HUES6 (cell line): Measurements from ENCODE around the gene RAB3C.

Experiments used
- H3K27ac ChIP-seq: 2 replicates; pipeline ENCODE4 v1.7.0; 2013; ENCODE audit warnings: low read depth, mild to moderate bottlenecking, low read length, inconsistent platforms
- H3K27me3 ChIP-seq: 2 replicates; pipeline ENCODE4 v1.6.1; 2013; ENCODE audit warnings: low read length; ENCODE audit not compliant: control insufficient read depth, insufficient read depth
- H3K36me3 ChIP-seq: 2 replicates; pipeline ENCODE4 v1.6.1; 2013; ENCODE audit warnings: low read length; ENCODE audit not compliant: control insufficient read depth, insufficient read depth
- H3K4me1 ChIP-seq: 2 replicates; pipeline ENCODE4 v1.6.1; 2013; ENCODE audit warnings: low read length; ENCODE audit not compliant: control insufficient read depth, insufficient read depth
- H3K4me3 ChIP-seq: 2 replicates; pipeline ENCODE4 v1.5.1; 2013; ENCODE audit warnings: low read depth, low read length
- H3K9ac ChIP-seq: one replicate; pipeline ENCODE4 v1.6.1; 2013; ENCODE audit warnings: mild to moderate bottlenecking, low read length
- H3K9me3 ChIP-seq: 2 replicates; pipeline ENCODE4 v1.6.1; 2013; ENCODE audit warnings: low read depth, low read length; ENCODE audit not compliant: control insufficient read depth, insufficient read depth

The RAB3C gene

DNA sequence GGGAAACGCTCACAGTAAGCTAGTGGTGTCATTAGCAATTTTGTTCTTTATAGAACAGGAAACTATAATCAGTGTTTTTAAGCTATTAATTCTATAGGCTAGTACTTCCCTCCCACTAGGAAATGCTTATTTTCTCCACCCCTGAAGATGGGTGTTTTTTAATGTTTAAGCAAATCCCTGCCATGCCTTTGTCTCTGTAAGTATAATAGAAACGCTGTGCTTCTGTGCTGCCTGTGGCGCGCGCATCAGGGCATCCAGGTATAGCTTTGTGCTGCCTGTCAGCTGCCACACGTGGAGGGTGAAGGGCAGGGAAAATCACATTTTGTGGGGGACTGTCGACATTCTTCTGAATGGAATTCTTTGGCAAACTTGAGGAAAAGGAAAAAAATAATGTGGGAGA, 217.5 kb downstream of the RAB3C start:
- H3K36me3 ChIP-seq: no peaks in the 10 kb centered on the region

DNA sequence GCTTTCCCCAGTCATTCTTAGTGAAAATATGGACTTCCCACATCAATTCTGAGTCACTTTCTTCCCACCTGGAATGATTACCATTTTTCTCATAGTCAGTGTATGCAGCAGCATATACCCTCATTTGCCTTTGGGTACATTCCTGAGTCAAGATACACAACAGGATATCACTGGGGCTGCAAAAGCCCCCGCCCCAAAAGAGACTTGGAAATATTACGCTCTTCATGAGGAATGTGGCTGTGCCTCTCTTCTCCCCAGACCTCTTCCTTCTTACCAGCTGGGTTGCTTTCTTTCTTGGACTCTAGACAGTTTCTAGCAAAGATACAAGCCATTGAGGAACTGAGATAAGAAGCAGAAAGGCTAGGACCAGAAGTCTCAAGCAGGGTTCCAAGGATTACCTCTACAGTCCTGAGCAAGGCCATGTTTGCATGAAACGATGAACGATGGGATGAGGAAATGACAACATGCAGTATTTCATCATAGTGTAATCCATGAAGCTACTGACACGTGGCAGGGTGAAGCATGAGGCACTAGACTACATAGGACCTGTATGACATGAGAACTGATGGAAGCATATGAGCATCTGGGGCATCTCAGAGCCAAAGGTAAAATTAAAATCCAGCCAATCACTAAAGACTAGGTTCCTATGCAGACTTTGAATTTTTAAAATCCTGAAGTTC, 218.1 kb downstream of the RAB3C start:
- Histone ChIP-seq H3K36me3 (no peaks in the 10 kb centered on the region), H3K9me3 (no peaks in the 10 kb centered on the region), H3K9ac (no peak overlapping the region), H3K27me3 (no peaks in the 10 kb centered on the region), H3K4me3 (no peak overlapping the region), H3K27ac (no peak overlapping the region), H3K4me1 (no peaks in the 10 kb centered on the region)

More for the DNA sequence above, 217.5 kb downstream of the RAB3C start:
- no peaks in the 10 kb centered on the region for H3K9me3 ChIP-seq
- no peaks in the 10 kb centered on the region for H3K4me1 ChIP-seq
- no peak overlapping the region for H3K4me3 ChIP-seq
- H3K9ac ChIP-seq: no peak overlapping the region
- H3K27ac ChIP-seq: no peak overlapping the region
- no peaks in the 10 kb centered on the region for H3K27me3 ChIP-seq

DNA sequence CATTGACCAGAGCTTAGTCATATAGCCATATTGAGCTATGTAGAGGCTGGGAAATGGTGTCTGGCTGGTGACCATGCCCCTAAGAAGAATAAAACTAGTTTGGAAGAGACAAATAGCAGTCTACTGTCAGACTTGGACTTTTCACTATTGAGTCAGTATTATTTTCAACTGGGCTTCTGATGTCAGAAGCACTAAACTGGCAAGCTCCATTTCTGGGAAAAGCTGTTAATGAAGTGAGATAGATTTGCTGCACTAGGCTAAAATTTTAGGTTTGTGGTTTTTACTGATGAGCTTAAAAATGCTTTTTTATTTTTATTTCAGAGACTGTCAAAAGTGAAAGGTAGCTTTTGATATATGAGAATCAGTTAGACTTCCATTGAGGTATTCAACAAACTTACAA, 220.2 kb downstream of the RAB3C start:
- Histone ChIP-seq H3K27ac (no peak overlapping the region), H3K9ac (no peak overlapping the region), H3K4me3 (no peak overlapping the region), H3K4me1 (no peaks in the 10 kb centered on the region), H3K36me3 (no peaks in the 10 kb centered on the region), H3K9me3 (no peaks in the 10 kb centered on the region), H3K27me3 (no peaks in the 10 kb centered on the region)

DNA sequence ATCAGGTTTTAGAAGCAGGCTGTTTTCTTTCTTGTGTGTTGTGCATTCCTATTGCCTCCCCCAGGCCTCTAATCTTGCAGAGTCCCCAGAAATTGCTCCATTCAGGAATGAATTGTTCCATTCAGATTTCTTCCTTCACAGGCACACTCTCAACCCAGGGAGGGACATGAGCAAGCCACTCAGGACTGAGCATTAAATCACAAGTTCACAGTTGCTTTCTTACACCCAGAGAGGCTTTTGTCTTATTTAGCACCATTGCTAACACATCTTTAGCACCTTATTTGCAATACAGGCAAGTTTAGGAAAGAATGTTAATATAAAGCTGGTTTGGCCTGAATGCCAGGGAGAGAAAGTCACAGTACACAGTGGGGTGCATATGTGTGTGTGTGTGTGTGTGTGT, 221.4 kb downstream of the RAB3C start:
- no peaks in the 10 kb centered on the region for H3K36me3 ChIP-seq
- H3K27ac ChIP-seq: no peak overlapping the region
- H3K9ac ChIP-seq: no peak overlapping the region
- H3K4me1 ChIP-seq: no peaks in the 10 kb centered on the region
- no peak overlapping the region for H3K4me3 ChIP-seq
- H3K9me3 ChIP-seq: no peaks in the 10 kb centered on the region
- H3K27me3 ChIP-seq: no peaks in the 10 kb centered on the region

DNA sequence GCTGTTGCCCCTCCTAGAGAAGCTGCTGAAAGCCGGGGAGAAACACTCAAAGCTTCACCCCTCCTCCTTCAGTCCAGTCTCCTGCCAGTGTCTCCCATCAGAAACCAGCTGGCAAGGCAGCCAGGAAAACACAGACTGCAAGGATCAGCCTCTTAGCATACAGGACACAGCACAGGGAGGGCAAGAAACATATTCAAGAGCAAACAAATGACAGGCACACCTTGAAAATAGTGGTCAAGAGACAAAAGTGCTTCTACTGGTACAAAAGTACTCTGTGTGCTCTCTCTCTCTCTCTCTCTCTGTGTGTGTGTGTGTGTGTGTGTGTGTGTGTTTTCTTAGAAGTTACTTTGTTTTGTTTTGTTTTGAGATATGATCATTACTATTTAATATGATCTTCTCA, 227.2 kb downstream of the RAB3C start:
- Histone ChIP-seq H3K9me3 (no peaks in the 10 kb centered on the region), H3K4me1 (no peaks in the 10 kb centered on the region), H3K9ac (no peak overlapping the region), H3K4me3 (no peak overlapping the region), H3K36me3 (no peaks in the 10 kb centered on the region), H3K27me3 (no peaks in the 10 kb centered on the region), H3K27ac (no peak overlapping the region)

DNA sequence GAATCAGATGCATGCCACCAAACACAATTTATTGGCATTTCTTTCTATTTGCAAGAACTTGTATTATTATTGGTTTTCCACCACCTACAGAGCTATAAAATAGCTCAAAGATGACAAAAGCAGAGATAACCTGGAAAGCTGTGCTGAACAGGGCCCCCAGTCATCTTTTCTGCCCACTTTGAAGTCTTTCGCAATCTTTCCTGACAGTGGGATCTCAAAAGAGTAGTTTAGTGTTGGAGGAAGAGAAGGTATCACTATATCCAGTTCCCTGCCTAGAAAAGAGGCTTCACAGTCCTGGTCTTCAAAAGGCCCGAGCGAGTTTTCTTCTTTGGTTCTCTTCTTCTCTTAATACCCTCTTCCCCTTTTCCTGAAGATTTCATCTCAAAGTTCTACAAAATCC, 231.0 kb downstream of the RAB3C start:
- Histone ChIP-seq H3K4me3 (no peak overlapping the region), H3K4me1 (no peaks in the 10 kb centered on the region), H3K36me3 (no peaks in the 10 kb centered on the region)

DNA sequence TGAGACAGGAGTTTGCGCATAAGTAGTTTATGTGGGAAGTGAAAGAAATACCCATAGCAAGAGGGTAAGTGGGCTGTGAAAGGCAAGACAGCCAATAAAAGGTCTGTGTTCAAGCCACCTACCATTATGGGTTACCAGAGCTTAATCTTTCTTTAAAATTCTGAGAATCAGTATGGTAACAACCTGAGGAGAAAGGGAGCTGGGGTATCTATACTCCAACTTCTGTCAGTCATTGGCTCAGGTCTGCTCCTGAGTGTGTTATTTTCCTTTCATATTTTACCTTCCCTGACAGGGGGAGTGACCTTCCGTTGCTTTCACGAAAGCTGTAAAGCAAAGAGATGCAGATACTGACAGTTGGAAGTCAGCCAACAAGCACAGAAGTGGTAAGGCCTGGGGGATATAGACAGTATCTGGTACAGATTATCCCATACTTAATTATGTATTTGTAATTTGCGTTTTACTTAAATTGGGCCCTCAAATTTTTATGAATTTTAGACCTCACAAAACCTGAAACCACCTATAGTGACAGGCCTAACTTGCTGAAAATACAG, 233.4 kb downstream of the RAB3C start:
- no peaks in the 10 kb centered on the region for H3K9me3 ChIP-seq
- no peaks in the 10 kb centered on the region for H3K27me3 ChIP-seq
- no peaks in the 10 kb centered on the region for H3K36me3 ChIP-seq
- H3K27ac ChIP-seq: no peak overlapping the region
- H3K9ac ChIP-seq: no peak overlapping the region
- H3K4me1 ChIP-seq: no peaks in the 10 kb centered on the region
- no peak overlapping the region for H3K4me3 ChIP-seq

More for the DNA sequence above, 231.0 kb downstream of the RAB3C start:
- Histone ChIP-seq H3K27me3 (no peaks in the 10 kb centered on the region), H3K9me3 (no peaks in the 10 kb centered on the region), H3K9ac (no peak overlapping the region), H3K27ac (no peak overlapping the region)

DNA sequence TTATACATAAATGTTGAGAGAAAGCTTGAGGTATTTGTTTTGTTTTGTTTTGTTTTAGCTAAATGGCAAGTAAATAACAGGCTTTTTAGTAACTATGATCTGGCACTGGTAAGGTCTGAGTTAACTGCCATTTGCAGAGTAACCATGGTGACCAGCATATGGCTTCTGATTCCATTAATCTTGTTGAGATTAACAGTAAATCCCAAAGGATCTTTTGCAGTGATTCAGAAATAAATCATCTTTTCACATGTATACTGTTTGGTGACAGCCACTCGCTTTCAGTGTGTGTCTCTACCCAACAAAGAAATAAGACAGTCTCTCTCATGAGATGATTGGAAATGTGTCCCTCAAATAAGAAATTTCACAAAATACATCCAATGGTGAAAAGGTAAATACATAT, 235.6 kb downstream of the RAB3C start:
- Histone ChIP-seq H3K27me3 (no peaks in the 10 kb centered on the region), H3K4me3 (no peak overlapping the region), H3K4me1 (no peaks in the 10 kb centered on the region), H3K9ac (no peak overlapping the region), H3K9me3 (no peaks in the 10 kb centered on the region), H3K36me3 (no peaks in the 10 kb centered on the region), H3K27ac (no peak overlapping the region)

DNA sequence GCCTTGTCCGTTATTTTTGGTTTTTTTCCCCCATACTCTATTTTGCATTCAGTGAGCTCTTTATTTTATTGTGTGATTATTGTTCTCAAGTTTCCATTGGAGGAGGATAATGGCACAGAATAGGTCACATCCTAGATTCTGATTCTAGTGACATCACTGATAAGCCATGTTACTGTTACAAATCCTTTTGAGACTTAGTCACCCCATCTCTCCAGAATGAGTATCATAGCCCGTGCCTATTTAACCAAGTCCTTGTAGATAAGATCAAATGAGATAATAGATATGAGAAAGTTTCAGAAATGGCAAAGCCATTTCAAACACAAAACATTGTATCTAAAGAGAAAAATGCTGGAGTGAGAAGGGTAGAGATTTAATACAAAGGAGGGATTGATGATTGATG, 242.6 kb downstream of the RAB3C start:
- H3K27ac ChIP-seq: no peak overlapping the region
- H3K9me3 ChIP-seq: no peaks in the 10 kb centered on the region
- no peaks in the 10 kb centered on the region for H3K27me3 ChIP-seq
- no peaks in the 10 kb centered on the region for H3K36me3 ChIP-seq
- H3K4me3 ChIP-seq: no peak overlapping the region
- H3K9ac ChIP-seq: no peak overlapping the region
- H3K4me1 ChIP-seq: no peaks in the 10 kb centered on the region

DNA sequence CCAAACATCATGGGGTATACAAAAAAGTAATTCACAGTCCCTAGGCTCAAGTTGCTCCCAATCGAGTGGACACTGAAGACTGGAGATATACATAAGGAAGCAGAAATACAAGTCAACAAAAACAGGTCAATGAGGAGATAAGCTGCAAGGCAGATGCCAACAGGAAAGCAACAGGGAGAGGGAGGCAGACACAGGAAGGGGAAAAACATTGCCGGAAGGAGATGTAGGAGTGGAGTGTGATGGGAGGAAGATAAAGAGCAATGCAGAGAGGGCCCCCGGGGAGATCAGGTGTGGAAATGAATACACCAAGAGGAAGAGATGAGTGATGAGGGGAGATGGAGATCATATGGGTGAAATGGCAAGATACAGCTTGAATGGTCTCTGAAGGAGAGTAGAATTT, 243.0 kb downstream of the RAB3C start:
- Histone ChIP-seq H3K4me1 (no peaks in the 10 kb centered on the region), H3K27ac (no peak overlapping the region), H3K4me3 (no peak overlapping the region)

DNA sequence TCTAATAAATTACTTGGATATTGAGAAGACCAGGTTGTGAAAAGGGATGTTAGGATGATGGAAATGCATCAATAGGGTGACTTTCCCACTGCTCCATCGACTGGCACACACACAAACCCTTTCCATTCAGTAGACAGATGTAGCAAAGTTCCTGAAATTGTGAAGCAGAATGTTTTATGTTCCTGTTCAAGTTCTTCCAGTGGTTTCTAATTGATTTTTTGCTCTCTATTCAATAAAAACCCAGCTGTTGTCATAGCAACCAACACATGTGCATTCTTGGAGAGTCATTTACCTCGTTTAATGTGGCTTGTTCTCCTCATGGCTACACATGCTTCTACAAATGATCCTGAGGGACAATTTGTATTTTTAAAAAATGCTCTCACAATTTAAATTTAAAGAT, 244.6 kb downstream of the RAB3C start:
- Histone ChIP-seq H3K27ac (no peak overlapping the region), H3K9ac (no peak overlapping the region), H3K4me3 (no peak overlapping the region), H3K27me3 (no peaks in the 10 kb centered on the region), H3K36me3 (no peaks in the 10 kb centered on the region), H3K4me1 (no peaks in the 10 kb centered on the region), H3K9me3 (no peaks in the 10 kb centered on the region)

More for the DNA sequence above, 243.0 kb downstream of the RAB3C start:
- Histone ChIP-seq H3K9ac (no peak overlapping the region), H3K36me3 (no peaks in the 10 kb centered on the region), H3K9me3 (no peaks in the 10 kb centered on the region), H3K27me3 (no peaks in the 10 kb centered on the region)
